ENCODE data around the gene CCDC57. TPM values are rescaled to one million over a fixed set of nuclear protein-coding genes. Genes with fewer than 3 reads are reported as not detected.
"Not testable (repeated sequence)": the region's sequence is repeated elsewhere in the genome, so short reads cannot be mapped to it uniquely, and the experiment has no call there.

The CCDC57 gene
- total RNA-seq, 1 experiment from 2014 or later = 17.8 TPM

DNA sequence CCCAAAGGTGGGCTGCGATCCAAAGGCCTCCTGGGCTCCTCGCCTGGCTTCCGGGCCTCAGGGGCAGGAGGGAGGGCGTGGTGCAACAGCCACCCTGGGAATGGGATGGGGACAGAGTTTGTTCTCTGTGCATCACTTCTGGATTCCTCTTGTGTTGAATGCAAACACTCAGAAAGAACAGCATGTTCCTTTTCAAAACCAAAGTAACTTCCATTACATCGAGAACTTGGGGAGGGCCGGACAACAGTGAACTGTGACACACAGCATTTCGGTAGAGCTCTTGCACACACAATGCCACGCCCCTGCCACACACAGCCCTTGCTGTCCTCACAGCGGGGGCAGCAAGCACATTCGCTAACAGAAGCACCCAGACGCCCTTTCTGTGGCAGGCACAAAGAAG lies 78.5 kb downstream of the CCDC57 start:
- in situ Hi-C loops (cut with HindIII; ENCODE audit: low pct_unique_long_range_greater_than_20kb, low sequenced_read_pairs) = loop anchor here (10.0 kb wide), 1 partner anchor 99 kb away; the partner anchor contains the start of genes DCXR and RAC3
- no peak for DNase-seq (ENCODE audit: low read depth, low spot score)

DNA sequence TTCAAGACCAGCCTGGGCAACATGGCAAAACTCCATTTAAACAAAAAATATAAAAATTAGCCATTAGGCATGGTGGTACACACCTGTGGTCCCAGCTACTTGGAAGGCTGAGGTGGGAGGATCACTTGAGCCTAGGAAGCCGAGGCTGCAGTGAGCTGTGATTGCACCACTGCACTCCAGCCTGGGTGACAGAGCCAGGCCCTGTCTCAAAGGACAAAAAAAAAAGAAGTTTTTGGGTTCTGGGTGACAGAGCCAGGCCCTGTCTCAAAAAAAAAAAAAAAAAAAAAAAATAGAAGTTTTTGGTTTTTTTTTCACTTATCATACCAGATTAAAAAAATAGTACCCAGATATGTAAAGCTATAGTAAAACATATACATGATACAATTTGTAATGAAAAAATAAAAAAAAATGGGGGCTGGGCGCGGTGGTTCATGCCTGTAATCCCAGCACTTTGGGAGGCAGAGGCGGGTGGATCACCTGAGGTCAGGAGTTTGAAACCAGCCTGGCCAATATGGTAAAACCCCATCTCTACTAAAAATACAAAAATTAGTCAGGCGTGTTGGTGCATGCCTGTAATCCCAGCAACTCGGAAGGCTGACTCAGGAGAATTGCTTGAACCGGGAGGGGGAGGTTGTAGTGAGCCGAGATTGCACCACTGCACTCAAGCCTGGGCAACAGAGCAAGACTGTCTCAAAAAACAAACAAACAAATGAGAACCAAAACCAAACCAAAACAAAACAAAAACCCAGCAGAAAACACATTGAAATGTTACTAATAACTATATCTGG lies 79.3 kb downstream of the CCDC57 start:
- in situ Hi-C loops (cut with HindIII; ENCODE audit: low pct_unique_long_range_greater_than_20kb, low sequenced_read_pairs) = loop anchor here (10.0 kb wide), 1 partner anchor 99 kb away; the partner anchor contains the start of genes DCXR and RAC3
- DNase-seq (ENCODE audit: low read depth, low spot score) = not testable (repeated sequence)

DNA sequence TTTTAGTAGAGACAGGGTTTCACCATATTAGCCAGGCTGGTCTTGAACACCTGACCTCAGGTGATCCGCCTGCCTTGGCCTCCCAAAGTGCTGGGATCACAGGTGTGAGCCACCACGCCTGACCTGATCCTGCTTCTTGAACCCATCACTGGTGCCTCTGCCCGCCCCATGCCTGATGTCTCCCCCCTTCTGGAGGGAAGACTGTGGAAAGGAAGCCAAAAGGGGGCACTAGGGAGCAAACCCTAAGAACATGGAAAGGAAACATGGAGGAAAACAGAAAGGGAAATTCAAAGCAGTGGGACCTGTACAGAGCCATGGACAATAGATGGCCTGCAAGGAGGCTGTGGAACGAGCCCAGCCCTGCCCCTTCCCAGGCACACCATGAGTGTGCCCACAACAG lies 83.5 kb downstream of the CCDC57 start:
- in situ Hi-C loops (cut with HindIII; ENCODE audit: low pct_unique_long_range_greater_than_20kb, low sequenced_read_pairs) = no loop called here
- DNase-seq (ENCODE audit: low read depth, low spot score) = peak; percentile 81

DNA sequence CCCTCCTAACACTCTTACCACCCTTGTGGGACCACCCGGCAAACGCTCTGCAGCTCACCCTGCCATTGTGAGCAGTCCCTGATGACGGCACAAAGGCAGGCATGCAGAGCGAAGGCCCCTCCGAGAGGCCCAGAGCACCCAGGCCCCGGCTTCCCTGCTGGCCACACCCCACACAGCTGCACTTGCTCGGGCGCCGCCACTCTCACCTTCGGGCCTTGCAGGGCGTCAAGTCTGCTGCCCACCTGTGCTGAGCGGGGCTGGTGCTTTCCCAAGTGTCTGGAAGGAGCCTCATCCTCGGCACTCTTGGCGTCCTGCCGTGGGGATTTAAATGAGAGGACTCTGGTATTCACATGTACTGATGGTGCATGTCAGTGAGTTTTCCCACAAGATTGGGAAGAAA lies 84.4 kb downstream of the CCDC57 start:
- in situ Hi-C loops (cut with HindIII; ENCODE audit: low pct_unique_long_range_greater_than_20kb, low sequenced_read_pairs) = no loop called here
- no peak for DNase-seq (ENCODE audit: low read depth, low spot score)

DNA sequence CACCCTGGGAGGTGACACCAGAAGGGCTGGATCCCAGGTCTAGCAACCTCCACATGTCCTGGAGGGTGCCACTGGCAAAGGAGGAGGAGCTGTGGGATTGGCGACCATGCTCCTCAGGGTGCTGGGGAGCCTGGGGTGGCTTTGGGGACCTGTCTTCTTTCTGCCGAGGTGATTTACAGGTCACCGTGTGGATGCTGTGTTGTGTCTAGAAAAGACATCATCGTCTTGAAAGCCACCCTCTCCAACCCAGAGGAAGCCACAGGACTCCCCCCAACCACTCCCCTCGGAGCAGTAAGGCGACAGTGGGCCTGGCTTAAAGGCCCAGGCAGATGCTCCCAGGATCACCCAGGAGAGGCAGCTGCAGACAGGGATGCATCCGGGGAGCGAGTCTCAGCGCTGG lies 84.9 kb downstream of the CCDC57 start:
- in situ Hi-C loops (cut with HindIII; ENCODE audit: low pct_unique_long_range_greater_than_20kb, low sequenced_read_pairs) = no loop called here

DNA sequence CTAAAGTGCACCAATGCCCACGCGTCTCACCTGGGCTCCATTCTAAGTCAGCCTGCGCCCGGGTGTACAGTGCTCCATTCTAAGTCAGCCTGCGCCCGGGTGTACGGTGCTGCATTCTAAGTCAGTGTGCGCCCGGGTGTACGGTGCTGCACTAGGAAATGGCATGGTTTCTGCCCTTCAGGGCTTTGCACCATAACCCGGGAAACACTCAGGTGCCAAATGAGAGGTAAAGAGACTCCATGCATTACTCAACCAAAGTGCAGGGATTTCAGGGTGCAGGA lies 85.4 kb downstream of the CCDC57 start:
- DNase-seq (ENCODE audit: low read depth, low spot score) = no peak
- in situ Hi-C loops (cut with HindIII; ENCODE audit: low pct_unique_long_range_greater_than_20kb, low sequenced_read_pairs) = no loop called here

More for the DNA sequence above, 84.9 kb downstream of the CCDC57 start:
- no peak for DNase-seq (ENCODE audit: low read depth, low spot score)

DNA sequence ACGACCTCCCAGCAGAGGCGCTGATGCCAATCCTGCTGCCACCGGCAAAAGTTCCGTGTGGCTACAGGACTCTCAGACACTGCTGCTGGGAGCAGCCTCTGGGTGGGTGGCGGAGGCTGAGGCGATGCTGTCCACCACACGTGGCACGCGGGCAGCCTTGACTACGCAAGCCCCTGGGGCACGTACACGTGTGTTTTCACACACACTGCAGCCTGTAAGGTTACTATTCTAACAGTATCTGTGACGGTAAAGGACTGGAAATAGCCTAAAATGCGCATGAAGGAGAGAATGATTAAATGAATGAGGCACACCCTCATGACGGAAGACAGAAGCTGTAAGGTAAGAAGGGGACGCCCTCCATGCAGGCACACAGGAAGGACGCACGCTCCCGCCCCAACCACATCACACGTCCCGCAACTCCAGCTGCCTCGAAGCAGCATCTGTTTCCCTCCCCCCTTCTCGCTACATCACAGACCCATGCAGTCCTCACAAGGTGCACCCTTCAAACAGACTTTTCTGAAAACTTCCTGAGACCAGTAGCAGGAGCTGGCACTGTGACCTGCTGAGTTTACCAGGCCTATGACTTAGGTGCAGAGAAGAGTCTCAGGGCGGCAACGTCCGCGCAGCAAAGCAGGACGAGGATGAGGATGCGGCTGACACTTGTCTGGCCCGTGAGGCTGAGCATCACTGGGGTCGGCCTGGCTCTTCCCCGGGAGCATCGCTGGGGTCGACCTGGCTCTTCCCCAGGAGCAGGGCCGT lies 85.9 kb downstream of the CCDC57 start:
- DNase-seq (ENCODE audit: low read depth, low spot score) = no peak
- in situ Hi-C loops (cut with HindIII; ENCODE audit: low pct_unique_long_range_greater_than_20kb, low sequenced_read_pairs) = no loop called here

DNA sequence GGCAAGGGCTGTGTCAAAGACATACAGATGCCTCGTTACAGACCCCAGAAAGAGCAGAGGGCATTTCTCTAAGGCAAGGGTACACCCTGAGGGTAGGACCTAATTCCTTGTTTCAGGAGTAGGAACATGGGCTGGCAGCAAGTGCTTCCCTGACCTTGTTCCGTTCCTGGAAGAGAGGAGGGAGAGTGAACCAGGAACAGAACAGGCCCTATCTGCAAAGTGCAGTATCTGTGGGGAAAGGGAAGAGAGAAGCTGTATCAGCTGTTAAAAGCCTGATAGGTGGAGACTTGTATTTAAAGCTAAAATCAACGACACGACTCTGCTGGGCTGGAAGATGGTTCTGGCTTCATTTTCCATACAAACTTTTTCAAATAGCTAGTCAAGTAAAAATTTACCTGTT lies 88.5 kb downstream of the CCDC57 start:
- no peak for DNase-seq (ENCODE audit: low read depth, low spot score)
- in situ Hi-C loops (cut with HindIII; ENCODE audit: low pct_unique_long_range_greater_than_20kb, low sequenced_read_pairs) = no loop called here

DNA sequence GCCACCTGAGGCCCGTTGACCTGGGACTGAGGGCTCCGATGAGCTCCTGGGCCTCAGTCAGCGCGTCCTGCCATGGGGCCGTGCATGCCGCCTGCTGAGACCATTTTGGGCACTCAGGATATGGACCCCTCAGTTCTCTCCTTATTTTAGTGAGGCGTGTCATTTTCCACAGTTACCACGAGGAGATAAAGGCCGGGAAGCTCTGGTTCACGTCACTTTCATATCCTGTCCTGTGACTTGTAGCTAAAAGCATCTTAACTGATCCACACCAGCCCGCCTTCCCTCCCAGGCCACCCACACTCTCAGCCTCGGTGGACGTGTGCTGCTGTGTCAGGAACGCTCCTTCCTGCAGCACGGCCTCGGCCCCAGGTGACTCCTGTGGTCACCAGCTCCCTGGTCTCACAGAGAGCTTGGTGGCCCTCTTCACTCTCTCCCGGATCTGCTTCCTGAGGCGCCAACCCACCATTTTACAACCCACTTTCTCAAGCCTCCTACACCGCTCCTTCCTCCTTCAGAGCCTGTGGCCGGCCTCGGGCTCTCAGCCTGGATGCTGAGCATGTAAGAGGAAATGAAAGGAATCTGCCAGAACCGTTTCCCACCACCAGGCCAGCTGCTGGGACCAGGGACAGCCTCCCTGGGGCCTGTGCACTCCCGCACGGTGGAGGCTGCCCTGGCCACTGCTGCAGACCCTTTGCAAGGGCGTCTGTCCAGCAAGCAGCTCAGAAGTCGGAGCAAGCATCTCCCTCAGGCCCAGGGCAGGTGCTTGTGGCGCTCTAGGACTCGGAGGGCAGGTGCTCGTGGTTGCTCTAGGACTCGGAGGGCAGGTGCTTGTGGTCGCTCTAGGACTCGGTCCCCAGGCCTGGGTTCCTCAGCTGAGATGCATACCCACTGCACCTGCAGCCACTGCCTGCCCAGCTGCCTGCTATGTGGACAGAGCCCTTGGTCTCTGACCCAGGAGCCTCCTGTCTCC lies 90.7 kb downstream of the CCDC57 start:
- in situ Hi-C loops (cut with HindIII; ENCODE audit: low pct_unique_long_range_greater_than_20kb, low sequenced_read_pairs) = no loop called here
- no peak for DNase-seq (ENCODE audit: low read depth, low spot score)

DNA sequence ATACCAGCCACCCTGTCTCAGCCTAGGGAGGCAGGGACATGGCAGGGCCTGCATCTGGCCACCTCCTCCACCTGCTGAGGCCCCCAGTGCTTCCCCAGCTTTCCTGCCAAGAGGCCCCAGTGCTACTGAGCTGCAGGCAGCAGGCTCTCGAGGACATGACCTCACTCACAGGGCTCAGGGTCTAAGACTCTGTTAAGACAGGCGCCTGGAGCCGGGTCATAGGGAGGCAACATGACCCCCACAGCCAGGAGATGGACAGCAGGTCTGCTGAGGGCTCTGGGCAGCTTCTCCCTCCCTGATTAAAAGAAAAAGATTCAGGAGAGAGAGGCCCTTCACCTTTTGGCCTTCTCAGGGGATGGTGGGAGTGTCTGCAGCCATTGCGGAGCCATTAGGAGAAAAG lies 91.4 kb downstream of the CCDC57 start:
- DNase-seq (ENCODE audit: low read depth, low spot score) = no peak
- in situ Hi-C loops (cut with HindIII; ENCODE audit: low pct_unique_long_range_greater_than_20kb, low sequenced_read_pairs) = no loop called here

DNA sequence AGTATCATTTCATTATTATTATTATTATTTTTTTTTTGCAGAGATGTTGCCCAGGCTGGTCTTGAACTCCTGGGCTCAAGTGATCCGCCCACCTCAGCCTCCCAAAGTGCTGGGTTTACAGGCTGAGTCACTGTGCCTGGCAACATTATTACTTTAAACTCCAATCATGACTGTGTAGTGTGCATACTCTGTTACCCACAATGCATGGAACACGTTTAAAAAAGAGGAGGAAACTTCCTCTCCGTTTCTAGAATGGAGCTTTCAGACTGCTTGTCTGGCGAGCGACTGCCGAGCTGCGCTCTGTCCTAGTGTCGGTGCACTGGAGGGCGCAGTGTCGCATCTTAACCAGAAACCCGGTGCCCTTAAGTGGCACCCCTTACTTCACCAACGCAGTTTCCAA lies 92.5 kb downstream of the CCDC57 start:
- in situ Hi-C loops (cut with HindIII; ENCODE audit: low pct_unique_long_range_greater_than_20kb, low sequenced_read_pairs) = no loop called here
- DNase-seq (ENCODE audit: low read depth, low spot score) = no peak

DNA sequence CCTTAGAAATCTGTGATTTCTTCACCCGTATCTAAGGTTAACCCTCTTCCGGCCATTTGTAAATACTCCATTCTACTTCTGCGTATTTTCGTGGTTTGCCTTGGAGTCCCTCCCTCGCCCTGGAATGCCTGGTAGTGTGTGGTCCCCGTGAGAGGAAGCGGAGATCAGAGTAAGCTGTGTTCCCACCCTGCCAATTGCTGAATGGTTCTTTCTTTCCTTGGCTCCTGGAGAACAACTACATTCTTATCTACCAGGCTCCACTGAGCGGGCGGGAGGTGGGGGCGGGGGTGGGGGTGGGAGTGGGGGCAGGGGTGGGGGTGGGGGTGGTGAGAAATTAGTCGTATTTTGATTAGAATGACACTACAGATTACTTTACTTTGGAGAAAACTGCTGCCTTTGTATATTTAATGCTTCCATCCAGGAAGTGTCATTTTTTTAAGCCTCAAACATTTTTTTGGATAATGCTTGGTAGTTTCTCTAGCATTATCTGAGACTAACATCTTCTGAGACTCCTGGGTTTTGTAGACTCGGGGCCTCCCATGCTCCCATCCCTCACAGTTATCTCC lies 93.7 kb downstream of the CCDC57 start:
- in situ Hi-C loops (cut with HindIII; ENCODE audit: low pct_unique_long_range_greater_than_20kb, low sequenced_read_pairs) = no loop called here
- DNase-seq (ENCODE audit: low read depth, low spot score) = peak; percentile 100

DNA sequence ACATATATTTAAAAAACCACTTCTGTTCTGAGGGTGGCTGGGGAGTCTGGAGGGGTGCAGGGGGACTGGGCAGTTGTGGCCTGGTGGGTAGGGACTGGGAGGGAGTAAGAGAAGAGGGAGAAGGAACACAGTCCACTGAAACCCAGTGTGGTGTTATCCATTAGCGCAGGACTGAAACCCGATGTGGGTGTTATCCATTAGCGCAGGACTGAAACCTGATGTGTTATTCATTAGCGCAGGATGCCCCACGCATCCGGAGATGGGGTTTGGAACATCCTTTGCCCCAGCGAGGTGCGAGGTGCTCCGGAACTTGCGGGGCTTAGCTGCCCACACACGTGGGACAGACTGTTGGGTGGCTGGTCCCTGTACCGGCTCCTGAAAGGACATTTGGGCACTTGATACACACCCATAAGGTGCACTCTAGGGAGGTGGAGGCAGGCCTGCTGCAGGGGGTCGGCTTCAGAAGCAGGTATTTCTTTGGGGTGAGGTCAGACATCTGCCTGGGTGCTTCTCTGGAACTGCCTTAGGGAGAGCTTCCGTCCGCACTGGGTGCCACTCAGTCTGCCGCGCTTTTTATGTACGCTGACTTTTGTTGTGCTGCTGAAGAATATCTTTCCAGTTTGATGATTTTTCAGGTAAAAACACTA lies 94.4 kb downstream of the CCDC57 start:
- peak; percentile 46 for DNase-seq (ENCODE audit: low read depth, low spot score)
- in situ Hi-C loops (cut with HindIII; ENCODE audit: low pct_unique_long_range_greater_than_20kb, low sequenced_read_pairs) = no loop called here

DNA sequence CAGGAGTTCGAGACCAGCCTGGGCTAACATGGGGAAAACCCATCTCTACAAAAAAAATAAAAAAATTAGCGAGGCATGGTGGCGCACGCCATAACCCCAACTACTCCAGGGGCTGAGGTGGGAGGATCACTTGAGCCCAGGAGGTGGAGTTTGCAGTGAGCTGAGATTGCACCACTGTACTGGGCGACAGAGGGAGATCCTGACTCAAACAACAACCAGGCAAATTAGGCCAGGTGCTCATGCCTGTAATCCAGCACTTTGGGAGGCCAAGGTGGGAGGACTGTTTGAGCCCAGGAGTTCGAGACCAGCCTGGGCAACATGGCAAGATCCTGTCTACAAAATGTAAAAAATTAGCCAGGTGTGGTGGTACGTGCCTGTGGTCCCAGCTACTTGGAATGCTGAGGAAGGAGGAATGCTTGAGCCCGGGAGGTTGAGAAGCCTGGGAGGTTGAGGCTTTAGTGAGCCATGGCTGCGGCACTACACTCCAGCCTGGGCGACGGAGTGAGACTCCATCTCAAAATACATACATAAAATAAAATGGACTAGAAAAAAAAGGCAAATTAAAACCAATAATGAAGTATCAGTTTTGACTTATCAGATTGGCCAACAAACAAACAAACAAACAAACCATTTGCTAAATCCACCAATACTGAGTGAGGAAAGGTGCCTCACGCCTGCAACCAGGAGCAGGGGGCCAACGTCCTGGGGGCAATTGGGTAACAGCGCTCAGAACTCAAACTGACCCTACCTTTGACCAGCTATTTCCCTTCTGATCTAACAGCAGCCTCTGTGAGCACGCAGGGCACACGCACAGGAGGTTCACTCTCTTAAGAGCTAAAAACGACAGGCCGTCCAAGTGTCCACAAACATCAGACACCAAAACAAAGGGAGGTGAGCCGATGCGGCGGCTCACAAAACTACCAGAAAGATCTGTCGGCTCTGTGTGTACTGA lies 95.2 kb downstream of the CCDC57 start:
- in situ Hi-C loops (cut with HindIII; ENCODE audit: low pct_unique_long_range_greater_than_20kb, low sequenced_read_pairs) = no loop called here
- no peak for DNase-seq (ENCODE audit: low read depth, low spot score)

DNA sequence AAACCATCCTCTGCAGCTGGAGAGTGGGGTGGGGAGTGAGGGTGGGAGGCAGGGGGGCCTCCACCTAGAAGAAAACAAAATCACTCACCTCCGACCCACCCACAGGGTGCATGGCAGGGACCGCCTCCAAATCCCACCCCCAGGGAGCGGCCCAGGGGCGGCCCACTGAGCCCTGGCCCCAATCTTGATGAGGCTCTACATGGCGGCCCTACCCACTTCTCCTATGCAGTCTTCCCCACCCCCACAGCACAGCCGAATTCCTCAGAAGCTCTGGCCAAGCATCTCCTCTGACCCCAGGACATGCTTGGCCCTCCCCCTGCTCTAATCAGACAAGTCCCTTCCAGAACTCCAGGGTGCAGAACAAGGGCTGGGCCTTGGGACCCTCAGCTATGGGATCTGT lies 96.4 kb downstream of the CCDC57 start:
- in situ Hi-C loops (cut with HindIII; ENCODE audit: low pct_unique_long_range_greater_than_20kb, low sequenced_read_pairs) = no loop called here
- no peak for DNase-seq (ENCODE audit: low read depth, low spot score)

DNA sequence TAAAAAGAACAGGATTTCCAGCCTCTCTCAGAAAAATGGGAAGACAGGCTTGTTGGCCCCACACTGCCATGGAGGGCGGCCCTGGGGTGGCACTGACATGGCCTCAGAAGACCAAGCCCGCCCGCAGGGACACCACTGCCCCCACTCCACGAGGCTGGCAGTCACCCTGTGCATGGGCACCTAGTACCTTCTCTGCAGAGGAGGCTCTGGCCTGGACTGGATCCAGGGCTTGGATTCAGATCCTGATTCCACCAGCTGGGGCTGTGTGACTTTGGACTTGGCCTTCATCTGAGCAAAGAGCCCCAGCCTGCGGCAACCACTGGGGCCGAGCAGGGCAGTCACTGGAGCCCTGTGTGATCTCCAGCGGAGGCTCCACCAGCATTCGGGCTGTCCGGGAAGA lies 97.8 kb downstream of the CCDC57 start:
- DNase-seq (ENCODE audit: low read depth, low spot score) = no peak
- in situ Hi-C loops (cut with HindIII; ENCODE audit: low pct_unique_long_range_greater_than_20kb, low sequenced_read_pairs) = no loop called here
